Activated CD8-positive, alpha-beta memory T cell treated with anti-CD3 and anti-CD28 coated beads, Interleukin-2, amount 50 U/mL, for 24 hours (primary cell): ENCODE results near the gene ETV2.
"Not testable (repeated sequence)": the region's sequence is repeated elsewhere in the genome, so short reads cannot be mapped to it uniquely, and the experiment has no call there.

Source experiments
- DNase-seq: peaks from one replicate; pipeline ENCODE4 v3.0.0-alpha.2; 2020; ENCODE audit errors: extremely low read depth

Gene ETV2

DNA sequence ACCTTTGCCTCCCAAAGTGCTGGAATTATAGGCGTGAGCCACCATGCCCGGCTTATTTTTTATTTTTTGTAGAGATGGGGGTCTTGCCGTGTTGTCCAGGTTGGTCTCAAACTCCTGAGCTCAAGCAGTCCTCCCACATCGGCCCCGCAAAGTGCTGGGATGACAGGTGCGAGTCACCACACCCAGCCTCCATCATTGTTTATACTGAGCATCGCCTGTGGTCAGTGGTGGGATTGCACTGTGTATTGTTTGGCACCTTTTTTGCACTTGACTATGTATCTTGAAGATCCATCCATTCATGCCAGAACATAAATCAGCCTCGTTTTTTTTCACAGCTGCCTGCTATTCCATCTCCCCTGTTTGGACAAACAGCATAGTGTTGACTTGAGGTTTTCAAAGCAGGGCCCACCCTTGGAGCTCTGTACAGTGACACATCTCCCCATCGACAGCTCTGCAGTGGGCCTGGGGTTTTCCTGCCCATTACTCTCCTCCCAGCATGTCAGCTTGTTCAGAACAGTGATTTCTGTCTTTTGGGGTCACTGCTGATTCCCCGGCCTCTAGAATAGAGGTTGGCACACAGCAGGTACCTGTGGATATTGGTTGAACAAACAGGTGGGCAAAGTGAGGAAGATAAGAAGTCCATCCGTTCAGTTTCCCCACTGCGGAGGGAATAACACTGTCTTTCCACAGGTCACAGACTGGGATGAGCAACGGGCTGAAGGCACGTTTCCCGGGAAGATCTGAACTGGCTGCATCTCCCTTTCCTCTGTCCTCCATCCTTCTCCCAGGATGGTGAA is 16.6 kb downstream of the ETV2 start:
- DNase-seq = no peak

DNA sequence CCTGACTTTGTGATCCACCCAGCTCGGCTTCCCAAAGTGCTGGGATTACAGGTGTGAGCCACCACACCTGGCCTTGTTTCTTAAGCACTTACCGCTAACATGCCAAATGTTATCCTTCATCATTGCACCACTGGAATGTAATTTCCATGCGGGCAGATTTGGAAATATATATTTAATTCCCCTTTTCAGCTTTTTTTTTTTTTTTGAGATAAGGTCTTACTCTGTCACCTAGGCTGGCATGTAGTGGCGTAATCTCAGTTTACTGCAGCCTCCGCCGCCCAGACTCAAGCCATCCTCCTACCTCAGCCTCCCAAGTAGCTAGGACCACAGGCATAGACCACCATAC is 20.4 kb downstream of the ETV2 start:
- no peak for DNase-seq

GRCh38 chr19:35663981-35664380 is 22.4 kb downstream of the ETV2 start:
- DNase-seq = no peak

GRCh38 chr19:35665157-35665556 is 23.6 kb downstream of the ETV2 start:
- no peak for DNase-seq

- no peak for DNase-seq
Measured at GRCh38 chr19:35665604-35666003, 24.1 kb downstream of the ETV2 start.

- no peak for DNase-seq
Measured at GRCh38 chr19:35666251-35666913, 24.8 kb downstream of the ETV2 start, which contains the start of gene UPK1A. Gene UPK1A (plus strand): TSS chr19:35666517. CDS start chr19:35666813, 296 bp downstream.

GRCh38 chr19:35669566-35669965 is 28.0 kb downstream of the ETV2 start:
- no peak for DNase-seq

DNA sequence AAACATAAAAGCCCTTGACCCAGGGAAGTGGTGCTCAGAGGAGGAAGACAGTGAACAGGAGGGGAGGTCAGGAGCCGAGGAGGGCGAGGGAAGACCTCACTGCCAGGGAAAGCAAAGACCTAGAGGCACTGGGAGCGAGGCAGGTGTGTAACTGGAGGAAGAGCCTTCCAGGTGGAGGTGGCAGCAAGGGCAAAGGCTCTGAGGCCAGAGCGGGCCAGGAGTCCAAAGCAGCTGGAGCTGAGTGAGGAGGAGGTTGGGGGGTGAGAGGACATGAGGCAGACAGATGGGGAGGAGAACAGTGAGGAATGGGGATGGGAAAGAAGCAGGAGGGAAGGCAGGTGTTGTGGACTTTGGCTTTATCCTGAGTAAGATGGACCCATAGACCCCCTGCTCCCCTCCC is 28.4 kb downstream of the ETV2 start:
- no peak for DNase-seq

DNA sequence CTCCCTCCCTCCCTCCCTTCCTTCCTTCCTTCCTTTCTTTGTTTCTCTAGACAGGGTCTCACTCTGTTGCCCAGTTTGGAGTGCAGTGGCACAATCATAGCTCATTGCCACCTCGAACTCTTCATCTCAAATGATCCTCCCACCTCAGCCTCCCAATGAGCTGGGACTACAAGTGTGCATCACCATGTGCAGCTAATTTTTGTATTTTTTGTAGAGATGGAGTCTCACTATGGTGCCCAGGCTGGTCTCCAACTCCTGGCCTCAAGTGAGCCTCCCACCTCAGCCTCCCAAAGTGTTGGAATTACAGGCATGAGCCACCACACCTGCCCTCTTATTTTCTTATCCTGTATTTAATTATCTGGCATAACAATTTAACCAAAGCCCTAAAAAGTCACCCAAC is 29.1 kb downstream of the ETV2 start:
- no peak for DNase-seq

GRCh38 chr19:35671818-35672217 is 30.3 kb downstream of the ETV2 start:
- DNase-seq = no peak

DNA sequence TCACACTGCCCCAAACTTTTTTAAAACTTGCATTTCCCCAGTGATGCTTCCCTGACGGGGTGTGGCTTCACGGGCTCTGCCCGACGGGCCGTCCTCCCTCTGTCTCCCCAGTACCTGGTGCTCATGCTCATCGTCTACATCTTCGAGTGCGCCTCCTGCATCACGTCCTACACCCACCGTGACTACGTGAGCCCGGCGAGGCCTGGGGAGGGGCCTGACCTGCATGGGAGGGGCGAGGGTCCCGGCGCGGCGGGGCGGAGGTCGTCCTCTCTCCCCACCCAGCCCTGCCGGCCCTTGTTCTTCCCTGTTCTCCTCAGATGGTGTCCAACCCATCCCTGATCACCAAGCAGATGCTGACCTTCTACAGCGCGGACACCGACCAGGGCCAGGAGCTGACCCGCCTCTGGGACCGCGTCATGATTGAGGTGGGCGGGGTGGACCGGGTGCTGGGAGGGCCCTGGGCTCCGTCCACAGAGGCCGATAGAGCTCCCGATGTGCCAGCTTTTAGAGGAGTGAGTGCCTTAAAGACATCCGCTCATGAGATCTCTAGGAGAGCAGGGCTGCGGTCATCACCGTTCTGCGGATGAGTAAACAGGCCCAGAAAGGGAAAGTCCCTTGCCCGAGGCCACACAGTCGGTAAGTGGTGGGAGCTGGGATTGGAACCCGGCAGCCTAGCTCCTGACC is 31.7 kb downstream of the ETV2 start:
- DNase-seq = peak; percentile 6

GRCh38 chr19:35675589-35676140 is 34.1 kb downstream of the ETV2 start:
- DNase-seq = no peak

DNA sequence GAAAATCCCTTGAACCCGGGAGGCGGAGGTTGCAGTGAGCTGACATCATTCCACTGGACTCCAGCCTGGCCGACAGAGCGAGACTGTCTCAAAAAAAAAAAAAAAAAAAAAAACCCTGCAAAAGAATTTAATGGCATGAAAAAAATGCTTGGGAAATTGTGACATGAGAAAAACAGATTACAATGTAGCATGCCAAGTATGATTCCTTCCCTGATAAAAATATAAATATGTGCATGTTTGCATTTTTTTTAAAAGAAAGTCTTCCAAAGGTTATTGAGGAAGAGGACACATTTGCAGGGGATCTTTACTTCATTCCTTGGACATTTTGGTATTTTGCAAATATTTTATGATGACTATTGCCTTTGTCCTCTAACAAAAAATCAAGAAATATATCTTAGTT is 48.3 kb downstream of the ETV2 start:
- DNase-seq = no peak

GRCh38 chr19:35691106-35691505 is 49.6 kb downstream of the ETV2 start:
- DNase-seq = not testable (repeated sequence)

GRCh38 chr19:35692010-35692409 is 50.5 kb downstream of the ETV2 start:
- no peak for DNase-seq

GRCh38 chr19:35693422-35693821 is 51.9 kb downstream of the ETV2 start:
- no peak for DNase-seq

DNA sequence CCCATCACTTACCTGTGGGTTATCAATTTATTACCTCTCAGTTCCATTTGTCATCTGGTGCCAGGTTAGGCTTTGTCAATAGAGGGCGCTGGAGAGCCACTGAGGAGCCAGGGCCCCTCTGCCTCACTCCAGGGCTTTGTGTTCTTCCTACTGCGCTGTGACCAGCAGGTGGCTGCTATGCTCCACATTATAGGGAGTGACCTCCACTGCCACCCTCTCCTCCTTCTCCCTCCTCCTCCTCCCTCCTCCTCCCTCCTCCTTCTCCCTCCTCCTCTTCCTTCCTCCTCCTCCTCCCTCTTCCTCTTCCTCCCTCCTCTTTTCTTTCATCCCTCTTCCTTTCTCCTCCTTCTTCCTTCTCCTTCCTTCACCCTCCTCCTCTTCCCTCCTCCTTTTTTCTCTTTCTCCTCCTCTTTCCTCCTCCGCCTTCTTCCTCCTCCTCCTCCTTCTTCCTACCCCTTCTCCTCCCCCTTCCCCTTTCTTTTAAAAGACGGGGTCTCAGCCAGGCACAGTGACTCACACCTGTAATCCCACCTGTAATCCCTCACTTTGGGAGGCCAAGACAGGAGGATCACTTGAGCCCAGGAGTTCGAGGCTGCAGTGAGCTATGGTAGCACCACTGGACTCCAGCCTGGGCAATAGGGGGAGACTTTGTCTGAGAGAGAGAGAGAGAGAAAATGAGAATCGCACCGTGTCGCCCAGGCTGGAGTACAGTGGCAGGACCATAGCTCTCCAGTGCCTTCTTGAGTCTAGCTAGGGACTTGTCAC is 52.5 kb downstream of the ETV2 start:
- DNase-seq = peak; percentile 82
